ENCODE results near the gene CSNK1G1.

DNA sequence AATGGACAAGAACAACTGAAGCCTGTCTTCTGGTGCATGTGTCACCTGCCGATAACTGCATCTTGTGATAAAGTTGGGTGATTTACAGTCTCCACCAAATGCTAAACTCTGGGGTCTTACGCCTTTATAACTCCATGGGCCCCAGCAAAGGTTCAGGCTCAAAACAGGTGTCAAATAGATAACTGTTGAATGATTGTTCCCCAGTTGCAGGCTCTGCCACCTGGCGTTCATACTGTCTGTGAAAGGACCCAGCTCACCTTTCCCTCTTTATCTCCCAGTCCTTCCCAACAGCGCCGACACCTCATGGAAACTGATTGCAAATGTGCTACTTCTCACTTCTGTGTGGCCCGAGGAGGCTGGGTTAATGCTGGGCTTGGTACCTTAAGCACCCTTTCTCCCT is 212.7 kb downstream of the CSNK1G1 start:
- TF ChIP-seq, protein P1, sequence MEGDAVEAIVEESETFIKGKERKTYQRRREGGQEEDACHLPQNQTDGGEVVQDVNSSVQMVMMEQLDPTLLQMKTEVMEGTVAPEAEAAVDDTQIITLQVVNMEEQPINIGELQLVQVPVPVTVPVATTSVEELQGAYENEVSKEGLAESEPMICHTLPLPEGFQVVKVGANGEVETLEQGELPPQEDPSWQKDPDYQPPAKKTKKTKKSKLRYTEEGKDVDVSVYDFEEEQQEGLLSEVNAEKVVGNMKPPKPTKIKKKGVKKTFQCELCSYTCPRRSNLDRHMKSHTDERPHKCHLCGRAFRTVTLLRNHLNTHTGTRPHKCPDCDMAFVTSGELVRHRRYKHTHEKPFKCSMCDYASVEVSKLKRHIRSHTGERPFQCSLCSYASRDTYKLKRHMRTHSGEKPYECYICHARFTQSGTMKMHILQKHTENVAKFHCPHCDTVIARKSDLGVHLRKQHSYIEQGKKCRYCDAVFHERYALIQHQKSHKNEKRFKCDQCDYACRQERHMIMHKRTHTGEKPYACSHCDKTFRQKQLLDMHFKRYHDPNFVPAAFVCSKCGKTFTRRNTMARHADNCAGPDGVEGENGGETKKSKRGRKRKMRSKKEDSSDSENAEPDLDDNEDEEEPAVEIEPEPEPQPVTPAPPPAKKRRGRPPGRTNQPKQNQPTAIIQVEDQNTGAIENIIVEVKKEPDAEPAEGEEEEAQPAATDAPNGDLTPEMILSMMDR (conservative IDR thresholded peaks at IDR 0.05; ENCODE audit: low read depth, low read length) = no peak
- no peak for TF ChIP-seq EZH2 (IDR thresholded peaks at IDR 0.05; ENCODE audit: borderline replicate concordance, low read depth, low read length, poor library complexity, severe bottlenecking)
